NCI-H1417 (cell line): ENCODE measurements around the gene COL1A1.

ENCODE experiments used
- DNase-seq, 3 experiments: peaks; one replicate each; lab custom pipeline; 2025; lab: John Stamatoyannopoulos, UW

COL1A1 gene

DNA sequence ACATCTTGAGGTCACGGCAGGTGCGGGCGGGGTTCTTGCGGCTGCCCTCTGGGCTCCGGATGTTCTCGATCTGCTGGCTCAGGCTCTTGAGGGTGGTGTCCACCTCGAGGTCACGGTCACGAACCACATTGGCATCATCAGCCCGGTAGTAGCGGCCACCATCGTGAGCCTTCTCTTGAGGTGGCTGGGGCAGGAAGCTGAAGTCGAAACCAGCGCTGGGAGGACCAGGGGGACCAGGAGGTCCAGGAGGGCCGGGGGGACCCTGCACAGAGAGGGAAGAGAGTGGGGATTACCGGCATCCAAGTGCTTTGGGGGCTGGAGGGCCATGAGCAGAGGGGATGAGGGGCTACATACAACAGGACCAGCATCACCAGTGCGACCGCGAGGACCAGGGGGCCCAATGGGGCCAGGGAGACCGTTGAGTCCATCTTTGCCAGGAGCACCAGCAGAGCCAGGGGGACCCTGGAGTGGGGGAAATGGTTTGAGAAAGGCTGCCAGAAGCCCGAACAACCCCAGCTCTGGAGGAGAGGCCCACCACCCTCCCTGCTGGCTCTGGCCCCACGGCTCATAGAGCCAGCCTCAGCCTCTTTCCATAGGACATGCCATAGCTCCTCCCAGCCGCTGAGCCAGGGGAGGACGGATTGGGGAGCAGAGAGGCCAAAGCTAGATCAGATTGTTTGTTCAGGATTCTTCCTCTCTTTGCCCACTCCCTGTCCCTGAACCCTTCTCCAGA lies 14.6 kb downstream of the COL1A1 start:
- DNase-seq = no peak

DNA sequence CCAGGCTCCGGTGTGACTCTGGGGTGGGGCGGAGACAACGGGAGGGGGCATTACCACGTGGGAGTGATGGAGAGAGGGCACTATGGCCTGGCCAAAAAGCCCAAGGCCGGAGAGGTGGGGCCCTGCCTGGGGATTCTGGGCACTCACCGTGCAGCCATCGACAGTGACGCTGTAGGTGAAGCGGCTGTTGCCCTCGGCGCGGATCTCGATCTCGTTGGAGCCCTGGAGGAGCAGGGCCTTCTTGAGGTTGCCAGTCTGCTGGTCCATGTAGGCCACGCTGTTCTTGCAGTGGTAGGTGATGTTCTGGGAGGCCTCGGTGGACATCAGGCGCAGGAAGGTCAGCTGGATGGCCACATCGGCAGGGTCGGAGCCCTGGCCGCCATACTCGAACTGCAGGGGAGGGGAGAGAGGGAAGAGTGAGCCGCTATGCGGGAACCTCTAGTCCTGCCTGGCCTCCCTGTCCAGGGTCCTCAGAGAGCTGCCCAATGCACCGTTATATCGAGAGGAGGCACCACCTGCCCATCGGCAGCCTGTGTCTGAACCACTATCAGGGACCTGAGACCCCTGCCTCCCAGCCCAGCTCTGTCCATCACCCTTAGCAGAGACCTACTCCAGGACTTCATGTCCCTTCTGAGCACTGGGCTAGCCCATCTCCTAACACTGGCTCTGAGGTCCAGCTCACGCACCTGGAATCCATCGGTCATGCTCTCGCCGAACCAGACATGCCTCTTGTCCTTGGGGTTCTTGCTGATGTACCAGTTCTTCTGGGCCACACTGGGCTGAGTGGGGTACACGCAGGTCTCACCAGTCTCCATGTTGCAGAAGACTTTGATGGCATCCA lies 15.6 kb downstream of the COL1A1 start:
- DNase-seq = no peak

GRCh38 chr17:50184611-50185398 lies 16.6 kb downstream of the COL1A1 start:
- peak in 1 of 3 experiments; percentile 4 for DNase-seq

GRCh38 chr17:50184064-50184463 lies 17.4 kb downstream of the COL1A1 start:
- peak in 1 of 3 experiments; percentile 10 for DNase-seq

- no peak for DNase-seq
These were observed 17.9 kb downstream of the COL1A1 start for GRCh38 chr17:50183421-50183994.

GRCh38 chr17:50182783-50183420 lies 18.5 kb downstream of the COL1A1 start:
- no peak for DNase-seq

DNA sequence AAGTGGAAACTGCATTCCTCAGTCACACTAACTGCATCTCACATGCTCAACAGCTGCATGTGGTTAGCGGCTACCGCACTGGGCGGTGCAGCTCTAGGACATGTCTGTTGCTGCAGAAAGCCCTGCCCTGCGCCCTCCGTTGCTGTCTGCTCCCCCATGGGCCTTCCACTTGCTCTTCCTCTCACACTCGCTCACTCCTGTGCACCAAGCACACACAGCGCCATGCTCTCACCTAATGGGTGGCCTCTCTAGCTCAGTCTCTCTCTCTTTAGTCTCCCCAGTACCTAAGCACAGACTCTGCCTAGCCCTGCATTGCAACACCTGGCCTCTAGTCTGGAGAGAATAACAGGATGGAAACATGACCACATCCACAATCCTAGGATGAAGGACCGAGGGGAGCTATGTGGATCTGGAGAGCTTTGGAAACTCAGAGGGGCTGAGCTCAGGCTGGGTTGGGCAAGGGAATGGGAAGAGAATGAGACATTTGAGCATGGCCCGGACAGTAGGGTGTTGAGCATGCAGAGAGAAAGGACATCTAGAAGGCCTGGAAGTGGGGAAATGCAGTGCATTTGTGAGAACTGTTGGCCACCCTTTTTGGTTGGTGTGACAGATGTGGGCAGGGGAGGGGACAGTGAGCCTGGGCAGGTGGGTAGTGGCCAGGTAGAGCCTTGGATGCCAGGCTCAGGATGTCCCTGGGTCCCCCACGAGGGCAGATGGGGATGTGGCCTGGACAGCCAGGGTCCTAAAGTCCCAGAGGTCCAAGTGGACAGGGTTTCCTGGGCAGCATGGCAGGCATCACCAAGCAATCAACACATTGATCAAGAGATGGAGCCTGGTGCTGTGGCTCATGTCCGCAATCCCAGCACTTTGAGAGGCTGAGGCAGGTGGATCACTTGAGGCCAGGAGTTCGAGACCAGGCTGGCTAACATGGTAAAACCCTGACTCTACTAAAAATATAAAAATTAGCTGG lies 19.6 kb downstream of the COL1A1 start:
- DNase-seq = no peak

GRCh38 chr17:50181144-50181543 lies 20.3 kb downstream of the COL1A1 start:
- DNase-seq = no peak

GRCh38 chr17:50180620-50181019 lies 20.8 kb downstream of the COL1A1 start:
- no peak for DNase-seq

DNA sequence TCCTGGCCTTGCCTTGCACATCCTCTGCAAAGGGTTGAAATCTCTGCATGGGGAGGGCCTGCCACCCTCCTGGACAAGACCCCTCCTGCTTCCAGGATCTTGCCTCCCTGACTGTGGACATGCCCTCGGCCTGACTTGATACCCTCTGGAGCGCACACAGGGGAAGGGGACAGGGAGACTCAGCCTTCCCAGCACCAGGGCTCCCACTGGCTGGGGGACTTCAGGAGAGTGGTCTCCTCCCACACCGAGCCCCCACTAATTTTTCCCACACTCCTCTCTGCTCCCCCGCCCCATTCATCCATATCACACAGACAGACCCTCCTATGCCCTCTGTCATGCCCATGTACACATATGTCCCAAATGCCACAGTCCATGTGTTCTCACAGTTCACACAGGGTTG lies 21.3 kb downstream of the COL1A1 start:
- no peak for DNase-seq

DNA sequence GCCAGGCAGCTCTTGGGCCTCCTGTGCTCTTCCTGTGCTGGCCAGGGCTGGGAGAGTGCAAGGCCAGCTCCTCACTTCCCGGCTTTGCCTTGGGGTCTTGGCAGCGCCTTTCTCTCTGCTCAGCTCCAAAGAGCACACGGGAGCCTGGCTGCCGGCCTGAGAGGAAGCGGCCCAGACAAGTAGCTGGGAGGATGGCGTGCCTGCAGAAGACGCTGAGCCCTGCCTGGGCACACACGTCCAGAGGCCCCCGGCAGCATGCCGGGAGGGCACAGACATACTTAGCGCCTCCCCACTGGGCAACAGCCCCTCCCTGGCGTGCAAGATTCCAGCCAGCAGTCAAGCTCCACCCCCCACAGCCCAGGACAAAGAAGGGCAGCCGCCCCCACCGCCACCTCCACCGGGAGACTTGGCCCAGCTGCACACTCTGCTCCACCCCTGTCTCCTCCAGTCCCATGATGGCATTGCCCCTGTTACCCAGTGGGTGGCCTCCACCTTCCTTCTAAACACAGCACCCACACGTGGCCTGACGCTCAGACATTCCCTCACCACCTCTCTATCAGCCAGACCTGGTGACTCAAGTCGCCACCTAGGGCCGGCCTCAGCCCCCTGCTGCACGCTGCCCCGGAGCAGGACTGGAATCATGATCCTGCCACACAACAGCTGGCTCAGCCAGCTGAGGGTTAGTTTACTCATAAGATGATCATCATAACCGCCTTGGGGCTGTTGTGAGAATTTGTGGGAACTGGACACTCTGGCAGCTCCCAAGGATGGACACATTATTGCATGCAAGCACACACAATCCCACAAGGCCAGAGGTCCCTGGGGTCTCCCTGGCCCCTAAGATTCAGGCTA lies 23.2 kb downstream of the COL1A1 start:
- DNase-seq = peak in 2 of 3 experiments; percentile 64 to 75

DNA sequence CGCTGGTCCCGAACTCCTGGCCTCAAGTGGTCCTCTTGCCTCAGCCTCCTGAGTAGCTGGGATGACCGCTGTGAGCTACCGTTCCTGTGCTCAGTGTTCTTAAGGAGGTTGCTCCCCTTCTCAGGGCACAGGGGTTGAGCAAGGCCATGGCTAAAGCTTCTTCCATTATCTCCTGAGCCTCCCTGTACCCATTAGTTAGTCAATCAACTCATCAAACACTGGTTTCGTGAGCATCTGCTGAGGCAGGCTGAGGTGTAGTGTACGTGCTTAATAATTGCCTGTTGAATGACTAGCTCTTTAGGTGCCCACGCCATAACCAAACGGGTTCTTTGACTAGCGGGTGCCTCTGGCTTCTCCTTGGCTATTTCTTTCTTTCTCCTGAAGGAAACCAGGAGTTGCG lies 24.0 kb downstream of the COL1A1 start:
- no peak for DNase-seq

DNA sequence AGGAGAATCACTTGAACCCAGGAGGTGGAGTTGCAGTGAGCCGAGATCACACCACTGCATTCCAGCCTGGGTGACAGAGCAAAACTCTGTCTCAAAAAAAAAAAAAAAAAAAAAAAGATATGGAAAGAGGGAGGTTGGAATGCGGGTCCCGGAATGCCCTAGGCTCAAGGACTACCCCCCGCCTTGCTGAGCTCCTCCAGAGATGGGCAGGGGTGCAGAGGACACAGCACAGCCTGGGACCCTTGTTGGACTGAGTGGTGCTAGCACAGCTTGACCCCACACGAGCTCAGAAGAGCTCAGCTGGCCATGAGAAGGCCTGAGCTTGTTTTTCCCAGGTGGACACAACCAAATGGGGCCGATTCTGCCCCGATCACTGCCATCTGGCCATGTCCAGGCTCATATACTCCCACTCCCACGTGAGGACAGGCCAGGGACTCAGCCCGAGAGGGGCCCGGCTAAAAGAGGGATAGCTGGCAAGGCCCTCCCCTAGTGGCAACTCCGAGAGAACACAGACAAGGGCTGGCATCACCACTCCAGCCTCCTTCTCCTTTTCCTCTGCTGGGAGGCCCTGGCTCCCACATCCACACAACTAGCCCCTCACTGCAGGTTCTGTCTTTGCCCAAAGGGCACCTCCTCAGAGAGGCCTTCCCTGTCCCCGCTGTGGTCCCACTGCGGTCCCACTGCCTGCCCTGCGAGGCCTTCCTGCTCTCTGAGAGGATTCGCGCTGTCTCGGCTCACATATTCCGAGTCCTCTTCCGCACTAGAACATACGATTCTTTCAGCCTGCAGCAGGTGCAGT lies 24.7 kb downstream of the COL1A1 start:
- no peak for DNase-seq

DNA sequence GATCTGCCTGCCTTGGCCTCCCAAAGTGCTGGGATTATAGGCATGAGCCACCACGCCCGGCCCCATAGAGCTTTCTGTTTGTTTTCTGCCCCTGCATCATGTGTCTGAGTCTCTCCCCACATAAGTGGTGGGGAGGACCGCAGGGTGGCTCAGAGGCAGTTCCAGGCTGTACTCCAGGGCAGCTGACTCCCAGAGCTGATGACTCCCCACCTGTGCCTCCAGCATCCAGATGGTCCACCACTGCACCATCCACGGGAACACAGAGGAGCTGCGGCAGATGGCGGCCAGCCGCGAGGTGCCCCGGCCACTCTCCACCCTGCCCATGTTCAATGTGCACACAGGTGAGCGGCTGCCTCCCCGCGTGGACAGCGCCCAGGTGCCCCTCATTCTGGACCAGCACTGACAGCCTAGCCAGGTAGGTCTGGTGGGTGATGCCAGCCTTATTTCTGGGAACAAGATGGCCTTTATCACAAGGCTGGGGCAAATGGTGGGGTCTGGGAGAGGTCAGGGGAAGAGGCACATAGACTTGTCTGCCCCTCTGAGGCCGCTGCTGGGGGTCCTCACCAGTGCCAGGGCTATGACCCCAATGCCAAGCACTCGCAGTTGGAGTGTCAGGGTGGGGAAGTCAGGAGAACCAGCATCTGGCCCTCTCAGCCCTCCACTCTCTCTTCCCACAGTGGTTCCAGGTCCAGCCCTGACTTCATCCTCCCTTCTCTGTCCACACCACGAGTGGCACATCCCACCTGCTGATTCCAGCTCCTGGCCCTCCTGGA lies 26.2 kb downstream of the COL1A1 start:
- DNase-seq = no peak

- DNase-seq = no peak
These were observed 27.0 kb downstream of the COL1A1 start for GRCh38 chr17:50174444-50174843.

DNA sequence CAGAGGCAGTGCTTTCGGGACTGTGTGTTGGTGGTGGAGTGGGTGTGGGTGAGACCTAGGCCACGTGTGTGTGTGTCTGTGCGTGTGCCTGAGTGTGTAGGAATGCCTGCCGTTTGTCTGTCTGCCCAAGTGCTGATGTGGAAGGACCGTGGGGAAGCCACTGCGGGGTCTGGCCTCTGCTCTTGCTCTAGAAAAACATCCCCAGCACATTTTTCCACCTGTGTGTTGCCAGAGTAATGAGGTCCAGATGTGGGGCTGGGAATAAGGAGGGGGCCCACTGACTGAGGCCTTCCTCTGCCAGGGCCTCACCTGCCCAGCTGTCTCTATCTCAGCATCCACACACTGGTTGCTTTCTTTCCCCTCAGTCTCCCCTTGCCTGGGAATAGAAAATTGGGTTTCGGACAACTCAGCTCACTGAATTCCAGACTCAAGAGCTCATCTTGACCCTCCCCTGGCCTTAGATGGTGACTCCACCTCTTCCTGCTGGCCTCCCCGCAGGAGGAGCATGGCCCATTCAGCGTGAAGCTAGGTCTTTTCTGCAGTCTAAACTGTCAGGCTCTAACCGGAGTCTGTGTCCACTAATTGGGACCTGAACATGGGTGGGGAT lies 28.0 kb downstream of the COL1A1 start:
- no peak for DNase-seq

DNA sequence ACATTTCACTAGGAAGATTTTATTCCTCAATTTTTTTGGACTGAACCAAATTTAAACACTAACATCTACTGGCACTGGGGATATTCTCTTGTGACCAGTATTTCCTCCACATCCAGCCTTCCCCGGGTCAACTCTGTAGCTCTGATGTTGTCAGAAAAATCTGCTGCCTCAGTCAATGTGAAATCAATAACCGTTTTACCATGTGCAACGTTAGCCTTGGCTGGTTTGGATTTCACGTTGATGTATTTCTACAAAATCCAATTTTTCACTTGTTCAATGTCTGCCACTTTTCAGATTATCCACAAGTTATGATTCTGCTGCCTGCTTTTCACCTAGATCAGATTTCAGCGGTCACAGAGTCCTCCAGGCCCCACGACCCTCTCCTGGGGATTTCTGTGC lies 28.5 kb downstream of the COL1A1 start:
- DNase-seq = no peak
